Astrocyte (in vitro differentiated cells and primary cell): ENCODE measurements around the gene GNRHR. TPM values are rescaled to one million over a fixed set of nuclear protein-coding genes. Genes with fewer than 3 reads are reported as not detected.

Source experiments
- DNase-seq: peaks from one replicate; pipeline ENCODE4 v3.0.0-alpha.2; 2010; ENCODE audit warnings: low read depth
- FAIRE-seq: peaks from 2 replicates; lab custom pipeline; 2011; peaks lifted over from hg19 to GRCh38; lab: Jason Lieb, UNC
- H2AFZ ChIP-seq: 2 replicates; pipeline ENCODE4 v1.6.0; 2012; ENCODE audit warnings: low read depth, low read length, inconsistent platforms
- H3K27ac ChIP-seq: 2 replicates; pipeline ENCODE4 v1.5.1; 2011; ENCODE audit warnings: low read depth, low read length, inconsistent platforms
- H3K27me3 ChIP-seq: 2 replicates; pipeline ENCODE4 v1.6.0; 2011; ENCODE audit warnings: low read length, inconsistent platforms; ENCODE audit not compliant: insufficient read depth
- H3K36me3 ChIP-seq: 2 replicates; pipeline ENCODE4 v1.5.1; 2011; ENCODE audit warnings: low read length, inconsistent platforms; ENCODE audit not compliant: insufficient read depth
- H3K4me1 ChIP-seq: 2 replicates; pipeline ENCODE4 v1.5.1; 2011; ENCODE audit warnings: low read length, inconsistent platforms; ENCODE audit not compliant: insufficient read depth
- H3K4me2 ChIP-seq: 2 replicates; pipeline ENCODE4 v1.6.0; 2012; ENCODE audit warnings: low read length, inconsistent platforms
- H3K4me3 ChIP-seq: 2 replicates; pipeline ENCODE4 v1.5.1; 2011; ENCODE audit warnings: low read depth, mild to moderate bottlenecking, low read length, inconsistent platforms; ENCODE audit not compliant: insufficient read depth
- H3K79me2 ChIP-seq: 2 replicates; pipeline ENCODE4 v1.6.0; 2012; ENCODE audit warnings: mild to moderate bottlenecking, low read length, inconsistent platforms; ENCODE audit not compliant: insufficient read depth
- H3K9ac ChIP-seq: 2 replicates; pipeline ENCODE4 v1.6.0; 2012; ENCODE audit warnings: mild to moderate bottlenecking, low read length, inconsistent platforms
- H3K9me3 ChIP-seq: 2 replicates; pipeline ENCODE4 v1.5.1; 2012; ENCODE audit warnings: low read depth, mild to moderate bottlenecking, low read length, inconsistent platforms; ENCODE audit not compliant: insufficient read depth
- H4K20me1 ChIP-seq: 2 replicates; pipeline ENCODE4 v1.6.0; 2012; ENCODE audit warnings: low read length, inconsistent platforms; ENCODE audit not compliant: insufficient read depth
- H3K27ac Mint-ChIP-seq: one replicate; pipeline ENCODE4 v1.8.0; 2021; ENCODE audit warnings: mild to moderate bottlenecking, mixed read lengths; ENCODE audit not compliant: unreplicated experiment
- H3K27me3 Mint-ChIP-seq: one replicate; pipeline ENCODE4 v1.8.0; 2021; ENCODE audit warnings: low read depth, mixed read lengths; ENCODE audit not compliant: unreplicated experiment
- H3K36me3 Mint-ChIP-seq: one replicate; pipeline ENCODE4 v1.8.0; 2021; ENCODE audit warnings: low read depth, mixed read lengths; ENCODE audit not compliant: unreplicated experiment
- H3K4me1 Mint-ChIP-seq: one replicate; pipeline ENCODE4 v1.8.0; 2021; ENCODE audit warnings: low read depth, mixed read lengths; ENCODE audit not compliant: unreplicated experiment
- H3K4me3 Mint-ChIP-seq: one replicate; pipeline ENCODE4 v1.8.0; 2021; ENCODE audit warnings: mild to moderate bottlenecking, moderate library complexity, mixed read lengths; ENCODE audit not compliant: unreplicated experiment
- H3K9me3 Mint-ChIP-seq: one replicate; pipeline ENCODE4 v1.8.0; 2021; ENCODE audit warnings: mild to moderate bottlenecking, mixed read lengths; ENCODE audit not compliant: unreplicated experiment
- CTCF ChIP-seq: IDR thresholded peaks from 2 replicates; pipeline ENCODE4 v1.5.1; 2011; ENCODE audit warnings: low read depth, mild to moderate bottlenecking, inconsistent platforms, low read length, moderate library complexity; ENCODE audit not compliant: insufficient read depth
- EZH2 ChIP-seq: IDR thresholded peaks from 2 replicates; pipeline ENCODE4 v1.6.1; 2012; ENCODE audit warnings: mild to moderate bottlenecking, low read length, inconsistent platforms; ENCODE audit not compliant: insufficient read depth
- total RNA-seq: library from RNA; stranded (reverse); gene quantifications from 2 replicates; pipeline ENCODE4 v1.2.1, GENCODE V29; 2021

Gene GNRHR
- total RNA-seq, 1 donor from 2014 or later, result not detected

- H3K79me2 ChIP-seq, result no peaks in the 10 kb centered on the region
- H3K4me2 ChIP-seq, result peak overlapping the region; percentile 10
- no peak for TF ChIP-seq EZH2
- no peak for TF ChIP-seq CTCF
- Mint-ChIP-seq H3K4me3 (no peak overlapping the region), H3K4me1 (peaks cover 19% of the 10 kb centered on the region), H3K36me3 (peaks cover 21% of the 10 kb centered on the region), H3K9me3 (no peaks in the 10 kb centered on the region), H3K27ac (peak overlapping the region; percentile 79), H3K27me3 (no peaks in the 10 kb centered on the region)
- H3K9me3 ChIP-seq, result no peaks in the 10 kb centered on the region
- no peak overlapping the region for H3K9ac ChIP-seq
- FAIRE-seq (no peak), DNase-seq (no peak)
- H3K4me3 ChIP-seq, result no peak overlapping the region
- no peaks in the 10 kb centered on the region for H3K27me3 ChIP-seq
- peak overlapping the region; percentile 15 for H3K27ac ChIP-seq
- H3K36me3 ChIP-seq, result peaks cover 3% of the 10 kb centered on the region
- peaks cover 19% of the 10 kb centered on the region for H3K4me1 ChIP-seq
- no peaks in the 10 kb centered on the region for H4K20me1 ChIP-seq
- no peak overlapping the region for H2AFZ ChIP-seq
Observed at GRCh38 chr4:67721315-67721769, 32.8 kb downstream of the GNRHR start.

- Histone ChIP-seq H3K4me1 (peaks cover 8% of the 10 kb centered on the region), H3K27ac (no peak overlapping the region), H3K36me3 (peaks cover 3% of the 10 kb centered on the region), H3K4me3 (no peak overlapping the region), H3K27me3 (no peaks in the 10 kb centered on the region), H3K9me3 (no peaks in the 10 kb centered on the region), H3K9ac (no peak overlapping the region), H4K20me1 (no peaks in the 10 kb centered on the region), H2AFZ (no peak overlapping the region), H3K79me2 (peaks cover 3% of the 10 kb centered on the region), H3K4me2 (no peak overlapping the region)
- TF ChIP-seq CTCF, result no peak
- TF ChIP-seq EZH2, result no peak
- Mint-ChIP-seq H3K36me3 (peaks cover 24% of the 10 kb centered on the region), H3K9me3 (no peaks in the 10 kb centered on the region), H3K4me3 (no peak overlapping the region), H3K4me1 (peaks cover 12% of the 10 kb centered on the region), H3K27me3 (no peaks in the 10 kb centered on the region), H3K27ac (no peak overlapping the region)
- DNase-seq, result no peak
- FAIRE-seq, result no peak
Observed at GRCh38 chr4:67719953-67720617, 34.1 kb downstream of the GNRHR start.

- Mint-ChIP-seq H3K27ac (no peak overlapping the region), H3K36me3 (peaks cover 26% of the 10 kb centered on the region), H3K4me3 (no peak overlapping the region), H3K9me3 (no peaks in the 10 kb centered on the region), H3K4me1 (peaks cover 21% of the 10 kb centered on the region), H3K27me3 (no peaks in the 10 kb centered on the region)
- Histone ChIP-seq H3K4me1 (peaks cover 16% of the 10 kb centered on the region), H3K4me3 (no peak overlapping the region), H3K9ac (no peak overlapping the region), H3K79me2 (peaks cover 6% of the 10 kb centered on the region), H3K9me3 (no peaks in the 10 kb centered on the region), H3K4me2 (no peak overlapping the region), H3K27ac (no peak overlapping the region), H3K27me3 (no peaks in the 10 kb centered on the region), H3K36me3 (peaks cover 3% of the 10 kb centered on the region), H4K20me1 (no peaks in the 10 kb centered on the region), H2AFZ (no peak overlapping the region)
- DNase-seq (no peak), FAIRE-seq (no peak)
- TF ChIP-seq EZH2 (no peak), CTCF (no peak)
Observed at GRCh38 chr4:67718848-67719247, 35.3 kb downstream of the GNRHR start.
